Liver (tissue), 9 donors: Measurements from ENCODE around the gene SHCBP1. TPM values are rescaled to one million over a fixed set of nuclear protein-coding genes. Genes with fewer than 3 reads are reported as not detected.

Source experiments
- DNase-seq: peaks from one replicate; pipeline ENCODE4 v3.0.0-alpha.2; 2017; ENCODE audit warnings: low spot score
- H3K27ac ChIP-seq, 2 donors: one replicate each; pipeline ENCODE4 v1.7.0; 2013; ENCODE audit warnings: inconsistent platforms in 2 of 2, low read length in 2 of 2, control low read depth in 1 of 2, low read depth in 1 of 2, mild to moderate bottlenecking in 1 of 2
- H3K27me3 ChIP-seq, 4 donors: one replicate each; pipeline versions ENCODE4 v1.6.1 to v1.7.0; 2013; ENCODE audit warnings: low read length in 3 of 4, inconsistent platforms in 1 of 4, mild to moderate bottlenecking in 1 of 4, moderate library complexity in 1 of 4; ENCODE audit not compliant: control insufficient read depth in 4 of 4, insufficient read depth in 4 of 4
- H3K36me3 ChIP-seq, 4 donors: one replicate each; pipeline versions ENCODE4 v1.6.1 to v1.7.0; 2013; ENCODE audit warnings: low read length in 3 of 4, mild to moderate bottlenecking in 3 of 4, low read depth in 1 of 4, moderate library complexity in 1 of 4; ENCODE audit not compliant: control insufficient read depth in 4 of 4, insufficient read depth in 3 of 4
- H3K4me1 ChIP-seq, 4 donors: one replicate each; pipeline versions ENCODE4 v1.6.1 to v1.7.0; 2013; ENCODE audit warnings: low read length in 3 of 4, mild to moderate bottlenecking in 3 of 4, moderate library complexity in 1 of 4; ENCODE audit not compliant: control insufficient read depth in 4 of 4, insufficient read depth in 4 of 4
- H3K4me3 ChIP-seq, 3 donors: one replicate each; pipeline versions ENCODE4 v1.6.1 to v1.7.0; 2013; ENCODE audit warnings: low read length in 3 of 3, control low read depth in 1 of 3, low read depth in 1 of 3, mild to moderate bottlenecking in 1 of 3
- H3K9ac ChIP-seq, 2 donors: one replicate each; pipeline ENCODE4 v1.7.0; 2013; ENCODE audit warnings: low read length in 2 of 2, mild to moderate bottlenecking in 2 of 2, moderate library complexity in 2 of 2, control low read depth in 1 of 2, low read depth in 1 of 2
- H3K9me3 ChIP-seq, 4 donors: one replicate each; pipeline versions ENCODE4 v1.6.1 to v1.7.0; 2013; ENCODE audit warnings: low read length in 3 of 4; ENCODE audit not compliant: control insufficient read depth in 4 of 4
- GABPA ChIP-seq, 2 donors: IDR thresholded peaks in 1 of 2; conservative IDR thresholded peaks in 1 of 2; 2 replicates each; pipeline ENCODE4 v1.6.1; 2016; ENCODE audit warnings: antibody characterized with exemption in 2 of 2, mild to moderate bottlenecking in 1 of 2, moderate library complexity in 1 of 2
- HNF4A ChIP-seq, 2 donors: conservative IDR thresholded peaks; 2 replicates each; pipeline ENCODE4 v1.6.1; 2016; ENCODE audit warnings: antibody characterized with exemption in 2 of 2, mild to moderate bottlenecking in 2 of 2
- HNF4G ChIP-seq: IDR thresholded peaks from 2 replicates; pipeline ENCODE4 v1.6.1; 2016; ENCODE audit warnings: antibody characterized with exemption
- SP1 ChIP-seq: IDR thresholded peaks from 2 replicates; pipeline ENCODE4 v1.6.1; 2018; ENCODE audit warnings: antibody characterized with exemption, mild to moderate bottlenecking
- TAF1 ChIP-seq: conservative IDR thresholded peaks from 2 replicates; pipeline ENCODE4 v1.6.1; 2016; ENCODE audit warnings: antibody characterized with exemption, mild to moderate bottlenecking
- YY1 ChIP-seq: IDR thresholded peaks from 2 replicates; pipeline ENCODE4 v1.6.1; 2016; ENCODE audit warnings: antibody characterized with exemption, mild to moderate bottlenecking
- WGBS: extraction: QIAGEN DNeasy Blood & Tissue Kit; methylation state at CpG from one replicate; pipeline ENCODE4 v1.1.7; 2013; 5-methylcytosine and 5-hydroxymethylcytosine counted together
- polyA plus RNA-seq, 2 donors: library from polyadenylated mRNA; stranded (reverse) in 1 of 2; unstranded in 1 of 2; fragments of 200-250 nt in 1 of 2; fragments of >200 nt in 1 of 2; fragmentation: Nextera tagmentation in 1 of 2; extraction: Ambion mirVana in 1 of 2; gene quantifications; one replicate each; pipeline versions ENCODE4 v1.2.1 to v1.2.3, GENCODE V29; 2013 to 2015
- total RNA-seq, 2 donors: library from RNA; depleted of rRNA; stranded (reverse); fragments of >200 nt; gene quantifications; one replicate each; pipeline ENCODE4 v1.2.3, GENCODE V29; 2014
- TF ChIP-seq, protein P1 (sequence below): IDR thresholded peaks from 2 replicates; pipeline ENCODE4 v1.6.1; 2016; ENCODE audit warnings: antibody characterized with exemption
- TF ChIP-seq, protein P2 (sequence below): IDR thresholded peaks from 2 replicates; pipeline ENCODE4 v1.6.1; 2016; ENCODE audit warnings: antibody characterized with exemption
- TF ChIP-seq, protein P3 (sequence below): IDR thresholded peaks from 2 replicates; pipeline ENCODE4 v1.6.1; 2016; ENCODE audit warnings: antibody characterized with exemption, mild to moderate bottlenecking
- TF ChIP-seq, protein P4 (sequence below): fragments of 150-350 bp; IDR thresholded peaks from 2 replicates; pipeline ENCODE4 v1.5.1; 2017; ENCODE audit warnings: improper control_type of control experiment, low read depth, low read length; ENCODE audit not compliant: missing input control
- TF ChIP-seq, protein P5 (sequence below): IDR thresholded peaks from 2 replicates; pipeline ENCODE4 v1.6.1; 2016; ENCODE audit warnings: antibody characterized with exemption
- donor health status: healthy.
- donor health status: healthy.
- donor health status: healthy.
- donor health status: healthy.
- donor health status: healthy.

SHCBP1 gene
- total and polyA plus RNA-seq, 4 donors, result 0.25 to 21.2 (median 0.47) TPM

DNA sequence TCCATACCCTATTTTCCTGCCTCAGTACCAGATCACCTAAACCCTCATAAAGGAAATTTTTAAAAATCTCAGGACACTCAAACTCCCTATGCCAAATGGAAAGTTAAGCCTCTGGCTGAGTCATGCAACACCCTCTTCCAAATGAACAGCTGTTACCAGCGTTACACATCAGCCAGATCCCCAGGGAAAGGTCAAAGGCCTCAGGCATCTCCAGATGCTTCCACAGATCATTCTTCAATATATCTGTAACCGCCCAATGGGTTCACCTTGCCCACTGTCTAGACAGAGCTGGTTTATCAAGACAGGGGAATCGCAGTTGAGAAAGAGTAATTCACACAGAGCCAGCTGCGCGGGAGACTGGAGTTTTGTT is 29.1 kb upstream of the SHCBP1 start:
- H3K9ac ChIP-seq, result no peak overlapping the region
- H3K27ac ChIP-seq, result no peak overlapping the region
- DNase-seq, result no peak
- no peaks in the 10 kb centered on the region for H3K4me1 ChIP-seq
- no peaks in the 10 kb centered on the region for H3K36me3 ChIP-seq
- H3K4me3 ChIP-seq, result no peak overlapping the region
- TF ChIP-seq, protein P1, sequence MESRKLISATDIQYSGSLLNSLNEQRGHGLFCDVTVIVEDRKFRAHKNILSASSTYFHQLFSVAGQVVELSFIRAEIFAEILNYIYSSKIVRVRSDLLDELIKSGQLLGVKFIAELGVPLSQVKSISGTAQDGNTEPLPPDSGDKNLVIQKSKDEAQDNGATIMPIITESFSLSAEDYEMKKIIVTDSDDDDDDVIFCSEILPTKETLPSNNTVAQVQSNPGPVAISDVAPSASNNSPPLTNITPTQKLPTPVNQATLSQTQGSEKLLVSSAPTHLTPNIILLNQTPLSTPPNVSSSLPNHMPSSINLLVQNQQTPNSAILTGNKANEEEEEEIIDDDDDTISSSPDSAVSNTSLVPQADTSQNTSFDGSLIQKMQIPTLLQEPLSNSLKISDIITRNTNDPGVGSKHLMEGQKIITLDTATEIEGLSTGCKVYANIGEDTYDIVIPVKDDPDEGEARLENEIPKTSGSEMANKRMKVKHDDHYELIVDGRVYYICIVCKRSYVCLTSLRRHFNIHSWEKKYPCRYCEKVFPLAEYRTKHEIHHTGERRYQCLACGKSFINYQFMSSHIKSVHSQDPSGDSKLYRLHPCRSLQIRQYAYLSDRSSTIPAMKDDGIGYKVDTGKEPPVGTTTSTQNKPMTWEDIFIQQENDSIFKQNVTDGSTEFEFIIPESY, result no peak
- TF ChIP-seq SP1 (no peak), GABPA (IDR thresholded peaks at IDR 0.05 in 1 of 2, conservative IDR thresholded peaks at IDR 0.05 in 1 of 2) (no peak), TAF1 (no peak), HNF4G (no peak), YY1 (no peak)
- TF ChIP-seq, protein P2, sequence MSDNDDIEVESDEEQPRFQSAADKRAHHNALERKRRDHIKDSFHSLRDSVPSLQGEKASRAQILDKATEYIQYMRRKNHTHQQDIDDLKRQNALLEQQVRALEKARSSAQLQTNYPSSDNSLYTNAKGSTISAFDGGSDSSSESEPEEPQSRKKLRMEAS, result no peak
- TF ChIP-seq, protein P3, sequence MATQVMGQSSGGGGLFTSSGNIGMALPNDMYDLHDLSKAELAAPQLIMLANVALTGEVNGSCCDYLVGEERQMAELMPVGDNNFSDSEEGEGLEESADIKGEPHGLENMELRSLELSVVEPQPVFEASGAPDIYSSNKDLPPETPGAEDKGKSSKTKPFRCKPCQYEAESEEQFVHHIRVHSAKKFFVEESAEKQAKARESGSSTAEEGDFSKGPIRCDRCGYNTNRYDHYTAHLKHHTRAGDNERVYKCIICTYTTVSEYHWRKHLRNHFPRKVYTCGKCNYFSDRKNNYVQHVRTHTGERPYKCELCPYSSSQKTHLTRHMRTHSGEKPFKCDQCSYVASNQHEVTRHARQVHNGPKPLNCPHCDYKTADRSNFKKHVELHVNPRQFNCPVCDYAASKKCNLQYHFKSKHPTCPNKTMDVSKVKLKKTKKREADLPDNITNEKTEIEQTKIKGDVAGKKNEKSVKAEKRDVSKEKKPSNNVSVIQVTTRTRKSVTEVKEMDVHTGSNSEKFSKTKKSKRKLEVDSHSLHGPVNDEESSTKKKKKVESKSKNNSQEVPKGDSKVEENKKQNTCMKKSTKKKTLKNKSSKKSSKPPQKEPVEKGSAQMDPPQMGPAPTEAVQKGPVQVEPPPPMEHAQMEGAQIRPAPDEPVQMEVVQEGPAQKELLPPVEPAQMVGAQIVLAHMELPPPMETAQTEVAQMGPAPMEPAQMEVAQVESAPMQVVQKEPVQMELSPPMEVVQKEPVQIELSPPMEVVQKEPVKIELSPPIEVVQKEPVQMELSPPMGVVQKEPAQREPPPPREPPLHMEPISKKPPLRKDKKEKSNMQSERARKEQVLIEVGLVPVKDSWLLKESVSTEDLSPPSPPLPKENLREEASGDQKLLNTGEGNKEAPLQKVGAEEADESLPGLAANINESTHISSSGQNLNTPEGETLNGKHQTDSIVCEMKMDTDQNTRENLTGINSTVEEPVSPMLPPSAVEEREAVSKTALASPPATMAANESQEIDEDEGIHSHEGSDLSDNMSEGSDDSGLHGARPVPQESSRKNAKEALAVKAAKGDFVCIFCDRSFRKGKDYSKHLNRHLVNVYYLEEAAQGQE, result no peak
- 93% methylated on average over 5 of the region's 5 CpGs for WGBS
- H3K27me3 ChIP-seq, result no peaks in the 10 kb centered on the region
- H3K9me3 ChIP-seq, result no peaks in the 10 kb centered on the region

DNA sequence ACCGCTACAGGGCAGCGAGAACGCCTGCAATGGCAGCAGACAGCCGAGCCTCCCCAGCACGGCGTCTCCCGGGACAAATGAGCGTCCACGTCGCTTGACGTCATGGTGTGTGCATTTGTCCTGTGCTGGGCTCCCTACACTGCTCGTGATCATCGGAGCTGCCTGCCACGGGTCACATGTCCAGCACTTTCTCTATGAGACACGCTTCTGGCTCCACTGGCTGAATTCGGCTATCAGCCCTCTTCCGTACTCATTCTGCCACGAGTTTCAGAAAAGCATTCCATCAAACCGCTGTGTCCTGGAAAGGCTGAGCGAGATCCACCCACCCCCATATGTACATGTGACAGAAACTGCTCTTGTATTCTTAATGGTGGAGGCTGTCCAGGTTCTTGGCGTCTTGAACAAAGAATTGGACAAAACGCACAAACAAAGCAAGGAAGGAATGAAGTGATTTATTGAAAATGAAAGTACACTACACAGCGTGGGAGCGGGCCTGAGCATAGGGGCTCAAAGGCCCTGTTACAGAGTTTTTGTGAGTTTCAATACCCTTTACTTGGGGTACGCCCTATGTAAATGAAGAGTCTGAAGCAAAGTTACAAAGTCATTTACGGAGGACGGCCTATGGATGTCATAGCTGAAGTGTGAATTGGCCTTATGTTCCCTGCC is 28.5 kb upstream of the SHCBP1 start:
- 94% methylated on average over 27 of the region's 27 CpGs for WGBS
- TF ChIP-seq, protein P4, sequence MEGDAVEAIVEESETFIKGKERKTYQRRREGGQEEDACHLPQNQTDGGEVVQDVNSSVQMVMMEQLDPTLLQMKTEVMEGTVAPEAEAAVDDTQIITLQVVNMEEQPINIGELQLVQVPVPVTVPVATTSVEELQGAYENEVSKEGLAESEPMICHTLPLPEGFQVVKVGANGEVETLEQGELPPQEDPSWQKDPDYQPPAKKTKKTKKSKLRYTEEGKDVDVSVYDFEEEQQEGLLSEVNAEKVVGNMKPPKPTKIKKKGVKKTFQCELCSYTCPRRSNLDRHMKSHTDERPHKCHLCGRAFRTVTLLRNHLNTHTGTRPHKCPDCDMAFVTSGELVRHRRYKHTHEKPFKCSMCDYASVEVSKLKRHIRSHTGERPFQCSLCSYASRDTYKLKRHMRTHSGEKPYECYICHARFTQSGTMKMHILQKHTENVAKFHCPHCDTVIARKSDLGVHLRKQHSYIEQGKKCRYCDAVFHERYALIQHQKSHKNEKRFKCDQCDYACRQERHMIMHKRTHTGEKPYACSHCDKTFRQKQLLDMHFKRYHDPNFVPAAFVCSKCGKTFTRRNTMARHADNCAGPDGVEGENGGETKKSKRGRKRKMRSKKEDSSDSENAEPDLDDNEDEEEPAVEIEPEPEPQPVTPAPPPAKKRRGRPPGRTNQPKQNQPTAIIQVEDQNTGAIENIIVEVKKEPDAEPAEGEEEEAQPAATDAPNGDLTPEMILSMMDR, result no peak
- TF ChIP-seq, protein P5, sequence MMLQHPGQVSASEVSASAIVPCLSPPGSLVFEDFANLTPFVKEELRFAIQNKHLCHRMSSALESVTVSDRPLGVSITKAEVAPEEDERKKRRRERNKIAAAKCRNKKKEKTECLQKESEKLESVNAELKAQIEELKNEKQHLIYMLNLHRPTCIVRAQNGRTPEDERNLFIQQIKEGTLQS, result no peak
- TF ChIP-seq, protein P1, result no peak
- TF ChIP-seq SP1, result no peak
- TF ChIP-seq HNF4A (conservative IDR thresholded peaks at IDR 0.05), result no peak
- Histone ChIP-seq H3K9ac (no peak overlapping the region), H3K36me3 (no peaks in the 10 kb centered on the region), H3K27ac (no peak overlapping the region), H3K4me3 (no peak overlapping the region), H3K9me3 (no peaks in the 10 kb centered on the region), H3K4me1 (no peaks in the 10 kb centered on the region), H3K27me3 (no peaks in the 10 kb centered on the region)
- no peak for DNase-seq
